ENCODE results near the gene CLDN9. TPM values are rescaled to one million over a fixed set of nuclear protein-coding genes. Genes with fewer than 3 reads are reported as not detected.

The CLDN9 gene
- total and polyA plus RNA-seq, 2 donors (not counting 1 experiment from before 2014, with no cell fraction given): 0.04 TPM; not detected in 1

GRCh38 chr16:3045758-3046640 is 33.3 kb downstream of the CLDN9 start, which contains the start of gene MMP25:
MMP25 (plus strand) TSS chr16:3046561; CDS start chr16:3046918, 357 bp downstream.
- H3K4me3 ChIP-seq (ENCODE audit: control extremely low read depth in 1 of 5, extremely low read depth in 1 of 5, insufficient read depth in 1 of 5, low read depth in 2 of 5, low read length in 4 of 5): peak within 1 kb of the TSS in 4 of 5 experiments; percentile 45 to 72 (median 56)
- peak within 1 kb of the TSS; percentile 100 for H3K4me2 ChIP-seq (replicated peaks; ENCODE audit: low read depth, low read length, poor library complexity, severe bottlenecking)
- no peak within 1 kb of the TSS for H3K27ac ChIP-seq (ENCODE audit: low read length in 2 of 2)
- peak within 1 kb of the TSS; percentile 67 for H3K9ac ChIP-seq (ENCODE audit: low read length)
- intact Hi-C loops (cut with micrococcal nuclease): loop anchor here (5.0 kb wide), 1 partner anchor 126 kb away; no protein-coding TSS in a partner anchor
- H2AFZ ChIP-seq (ENCODE audit: insufficient read depth, low read depth, low read length, poor library complexity, severe bottlenecking): peak within 1 kb of the TSS; percentile 58
- DNase-seq (peak; percentile 78), ATAC-seq (ENCODE audit: low read depth) (peak; percentile 83)
- no peaks in the 10 kb centered on the region for H3K36me3 ChIP-seq (replicated peaks in 1 of 2; ENCODE audit: control extremely low read depth in 1 of 2, control insufficient read depth in 1 of 2, extremely low read depth in 1 of 2, insufficient read depth in 2 of 2, low read length in 1 of 2)
- no peaks in the 10 kb centered on the region for H4K20me1 ChIP-seq (ENCODE audit: control insufficient read depth, insufficient read depth, low read length, poor library complexity, severe bottlenecking)
- Mint-ChIP-seq H3K27me3 (peaks cover 30% of the 10 kb centered on the region), H3K27ac (no peak within 1 kb of the TSS), H3K9me3 (ENCODE audit: insufficient read depth) (no peaks in the 10 kb centered on the region), H3K4me3 (peak within 1 kb of the TSS; percentile 81), H3K4me1 (peaks cover 11% of the 10 kb centered on the region)
- TF ChIP-seq, protein P1, sequence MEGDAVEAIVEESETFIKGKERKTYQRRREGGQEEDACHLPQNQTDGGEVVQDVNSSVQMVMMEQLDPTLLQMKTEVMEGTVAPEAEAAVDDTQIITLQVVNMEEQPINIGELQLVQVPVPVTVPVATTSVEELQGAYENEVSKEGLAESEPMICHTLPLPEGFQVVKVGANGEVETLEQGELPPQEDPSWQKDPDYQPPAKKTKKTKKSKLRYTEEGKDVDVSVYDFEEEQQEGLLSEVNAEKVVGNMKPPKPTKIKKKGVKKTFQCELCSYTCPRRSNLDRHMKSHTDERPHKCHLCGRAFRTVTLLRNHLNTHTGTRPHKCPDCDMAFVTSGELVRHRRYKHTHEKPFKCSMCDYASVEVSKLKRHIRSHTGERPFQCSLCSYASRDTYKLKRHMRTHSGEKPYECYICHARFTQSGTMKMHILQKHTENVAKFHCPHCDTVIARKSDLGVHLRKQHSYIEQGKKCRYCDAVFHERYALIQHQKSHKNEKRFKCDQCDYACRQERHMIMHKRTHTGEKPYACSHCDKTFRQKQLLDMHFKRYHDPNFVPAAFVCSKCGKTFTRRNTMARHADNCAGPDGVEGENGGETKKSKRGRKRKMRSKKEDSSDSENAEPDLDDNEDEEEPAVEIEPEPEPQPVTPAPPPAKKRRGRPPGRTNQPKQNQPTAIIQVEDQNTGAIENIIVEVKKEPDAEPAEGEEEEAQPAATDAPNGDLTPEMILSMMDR (IDR thresholded peaks at IDR 0.05): no peak
- TF ChIP-seq EZH2 (IDR thresholded peaks at IDR 0.05; ENCODE audit: borderline replicate concordance, insufficient read depth, low read depth, low read length, poor library complexity, severe bottlenecking): no peak
- POLR2A ChIA-PET: interaction anchor here (1.0 kb wide), 2 partner anchors 14 to 18 kb away, joined by 3 to 4 read pairs; no protein-coding TSS in a partner anchor
- peaks cover 0 to 68% (median 34%) of the 10 kb centered on the region in 4 experiments for H3K27me3 ChIP-seq (replicated peaks in 1 of 4; ENCODE audit: control extremely low read depth in 1 of 4, control insufficient read depth in 3 of 4, insufficient read depth in 4 of 4, low read length in 3 of 4)
- H3K9me3 ChIP-seq (ENCODE audit: control extremely low read depth in 1 of 3, control insufficient read depth in 2 of 3, insufficient read depth in 1 of 3, low read length in 2 of 3): peaks cover 0 to 23% (median 0%) of the 10 kb centered on the region in 3 donors
- CTCF ChIA-PET: interaction anchor here (5.3 kb wide), 1 partner anchor 13 kb away, joined by 35 read pairs; no protein-coding TSS in a partner anchor
- peaks cover 21% of the 10 kb centered on the region in 2 donors for H3K4me1 ChIP-seq (ENCODE audit: control insufficient read depth in 2 of 2, insufficient read depth in 2 of 2, low read length in 2 of 2)
- WGBS (ENCODE audit: insufficient coverage): under 1% methylated on average over 86 of the region's 86 CpGs
- no peaks in the 10 kb centered on the region for H3K79me2 ChIP-seq (ENCODE audit: control insufficient read depth, insufficient read depth, low read length)
